Stomach (tissue), 4 donors: ENCODE results near the gene VDAC2.
"Not testable (repeated sequence)": the region's sequence is repeated elsewhere in the genome, so short reads cannot be mapped to it uniquely, and the experiment has no call there.

Source experiments
- CTCF ChIP-seq, 7 experiments: fragments of 450-650 bp in 4 of 7; fragments of 200-600 bp in 3 of 7; sonication (generic) in 3 of 7; IDR thresholded peaks; one replicate each; pipeline ENCODE4 v1.5.1; 2016 to 2019; ENCODE audit warnings: antibody characterized with exemption in 7 of 7, control low read depth in 2 of 7, mild to moderate bottlenecking in 1 of 7
- EP300 ChIP-seq: sonication (generic); formaldehyde crosslinking; IDR thresholded peaks from one replicate; pipeline ENCODE4 v1.6.1; 2017; ENCODE audit warnings: antibody characterized with exemption
- POLR2A ChIP-seq, 4 donors: fragments of 450-650 bp; IDR thresholded peaks; one replicate each; pipeline ENCODE4 v1.6.1; 2016; ENCODE audit warnings: antibody characterized with exemption in 4 of 4, control low read depth in 2 of 4, mild to moderate bottlenecking in 1 of 4, moderate library complexity in 1 of 4
- POLR2AphosphoS5 ChIP-seq, 3 donors: sonication (generic); formaldehyde crosslinking; IDR thresholded peaks; one replicate each; pipeline ENCODE4 v1.6.1; 2016; ENCODE audit warnings: antibody characterized with exemption in 3 of 3

- not testable (repeated sequence) for TF ChIP-seq CTCF (IDR thresholded peaks at IDR 0.05); POLR2AphosphoS5 (IDR thresholded peaks at IDR 0.05); EP300; POLR2A (IDR thresholded peaks at IDR 0.05)
Observed at GRCh38 chr10:75194625-75195024, 16.0 kb upstream of the VDAC2 start.
